Activated T-helper 9 cell treated with anti-CD3 and anti-CD28 coated beads, Interleukin-2, amount 50 U/mL, for 16 hours (primary cell): ENCODE results near the gene COL6A2.
"Not testable (repeated sequence)": the region's sequence is repeated elsewhere in the genome, so short reads cannot be mapped to it uniquely, and the experiment has no call there.

ENCODE experiments used
- DNase-seq: peaks from one replicate; pipeline ENCODE4 v3.0.0-alpha.2; 2020; ENCODE audit warnings: low read depth

Gene COL6A2

DNA sequence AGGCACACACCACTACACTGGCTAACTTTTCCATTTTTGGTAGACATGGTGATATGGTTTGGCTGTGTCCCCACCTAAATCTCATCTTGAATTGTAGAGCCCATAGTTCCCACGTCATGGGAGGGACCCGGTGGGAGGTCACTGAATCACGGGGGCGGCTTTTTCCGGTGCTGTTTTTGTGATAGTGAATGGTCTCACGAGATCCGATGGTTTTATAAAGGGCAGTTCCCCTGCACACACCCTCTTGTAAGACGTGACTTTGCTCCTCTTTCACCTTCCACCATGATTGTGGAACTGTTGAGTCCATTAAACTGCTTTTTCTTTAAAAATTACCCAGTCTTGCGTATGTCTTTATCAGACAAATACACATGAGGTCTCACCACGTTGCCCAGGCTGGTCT lies 58.8 kb downstream of the COL6A2 start:
- no peak for DNase-seq

DNA sequence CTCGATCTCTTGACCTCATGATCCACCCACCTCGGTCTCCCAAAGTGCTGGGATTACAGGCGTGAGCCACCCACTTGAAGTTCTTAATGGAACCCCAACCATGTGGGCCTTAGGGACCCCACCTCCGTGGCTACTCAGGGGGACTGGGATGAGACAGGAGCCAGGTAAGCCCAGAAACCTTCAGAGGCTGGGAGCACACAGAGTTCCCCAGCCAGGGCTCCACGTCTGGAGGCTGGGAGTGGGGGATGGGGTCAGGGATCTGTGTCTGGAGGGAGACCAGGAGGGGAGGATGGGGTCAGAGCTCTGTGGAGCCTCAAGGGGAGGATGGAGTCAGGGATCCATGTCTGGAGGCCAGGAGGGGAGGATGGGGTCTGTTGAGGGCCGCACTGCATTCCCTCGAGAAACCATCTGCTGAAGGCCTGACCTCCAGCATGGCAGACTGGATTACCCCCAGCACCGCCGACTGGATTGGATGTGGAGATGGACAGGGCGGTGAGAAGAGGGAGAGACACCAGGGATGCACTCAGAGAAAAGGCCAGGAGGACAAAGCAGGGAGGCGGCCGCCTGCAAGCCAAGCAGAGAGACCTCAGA lies 59.6 kb downstream of the COL6A2 start:
- no peak for DNase-seq

DNA sequence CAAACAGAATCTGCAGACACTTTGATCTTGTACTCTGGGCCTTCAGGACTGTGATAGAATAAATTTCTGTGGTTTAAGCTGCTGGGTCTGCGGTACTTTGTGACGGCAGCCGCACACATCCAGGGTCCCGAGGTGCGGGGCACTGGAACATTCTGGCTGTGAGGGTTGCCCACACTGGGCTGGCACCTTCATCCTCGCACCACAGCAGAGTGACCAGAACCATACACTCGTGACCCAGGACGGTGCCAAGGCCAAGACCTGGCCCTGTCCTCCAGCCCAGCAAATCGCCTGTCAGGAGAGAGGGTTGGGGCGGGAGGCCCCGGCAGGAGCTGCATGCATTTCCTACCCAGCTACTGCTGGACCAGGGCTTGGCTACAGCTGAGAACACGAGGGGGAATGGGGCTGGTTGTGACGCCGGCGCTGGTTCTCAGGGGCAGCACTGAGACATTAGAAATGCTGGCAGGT lies 60.1 kb downstream of the COL6A2 start:
- no peak for DNase-seq

DNA sequence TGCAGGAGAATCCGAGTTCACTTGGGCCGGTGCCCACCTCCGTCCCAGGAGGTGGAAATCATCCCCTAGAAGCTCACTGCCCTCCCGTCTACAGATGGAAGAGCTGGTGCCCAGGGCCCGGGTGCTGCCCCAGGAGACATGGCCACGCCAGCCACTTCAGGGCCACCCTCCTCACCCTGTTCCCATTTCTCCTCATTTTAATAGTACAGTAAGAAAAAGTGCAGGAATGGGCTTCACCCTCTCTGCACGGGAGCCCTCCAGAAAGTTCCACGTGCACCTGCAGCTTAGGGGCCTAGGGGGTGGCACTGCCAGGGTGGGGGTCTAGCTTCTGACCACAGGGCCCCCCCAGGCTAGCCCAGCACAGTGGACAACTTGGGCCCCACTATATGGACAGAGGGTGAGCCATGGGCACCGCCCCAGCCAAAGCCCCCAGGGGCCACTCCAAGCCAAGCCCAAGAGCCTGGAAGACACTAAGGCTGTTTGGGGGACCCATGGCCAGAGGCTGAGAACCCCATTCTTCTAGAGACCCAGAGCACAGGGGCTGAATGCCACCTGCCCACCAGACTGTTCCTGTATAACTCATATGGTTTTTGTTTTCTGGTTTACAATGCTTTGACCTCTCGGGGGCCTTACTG lies 60.9 kb downstream of the COL6A2 start:
- no peak for DNase-seq

DNA sequence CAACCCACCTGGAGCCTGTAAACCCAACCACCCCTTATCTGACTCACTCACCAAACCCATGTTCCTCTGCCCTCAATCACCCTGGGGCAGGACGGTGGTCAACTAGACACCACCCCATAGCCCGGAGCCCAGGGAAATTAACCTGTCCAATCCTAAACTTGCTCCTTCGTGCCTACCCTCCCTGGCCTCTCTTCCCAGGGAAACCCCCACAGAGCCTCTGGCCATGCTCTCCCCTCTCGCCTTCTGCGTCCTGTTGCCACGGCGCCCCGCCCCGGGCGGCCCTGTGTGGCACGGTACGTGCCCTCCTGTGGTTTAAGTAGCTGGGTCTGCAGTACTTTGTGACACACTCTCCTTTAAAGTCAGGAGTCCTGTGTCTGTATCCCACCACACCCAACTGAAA lies 61.5 kb downstream of the COL6A2 start:
- DNase-seq = no peak

DNA sequence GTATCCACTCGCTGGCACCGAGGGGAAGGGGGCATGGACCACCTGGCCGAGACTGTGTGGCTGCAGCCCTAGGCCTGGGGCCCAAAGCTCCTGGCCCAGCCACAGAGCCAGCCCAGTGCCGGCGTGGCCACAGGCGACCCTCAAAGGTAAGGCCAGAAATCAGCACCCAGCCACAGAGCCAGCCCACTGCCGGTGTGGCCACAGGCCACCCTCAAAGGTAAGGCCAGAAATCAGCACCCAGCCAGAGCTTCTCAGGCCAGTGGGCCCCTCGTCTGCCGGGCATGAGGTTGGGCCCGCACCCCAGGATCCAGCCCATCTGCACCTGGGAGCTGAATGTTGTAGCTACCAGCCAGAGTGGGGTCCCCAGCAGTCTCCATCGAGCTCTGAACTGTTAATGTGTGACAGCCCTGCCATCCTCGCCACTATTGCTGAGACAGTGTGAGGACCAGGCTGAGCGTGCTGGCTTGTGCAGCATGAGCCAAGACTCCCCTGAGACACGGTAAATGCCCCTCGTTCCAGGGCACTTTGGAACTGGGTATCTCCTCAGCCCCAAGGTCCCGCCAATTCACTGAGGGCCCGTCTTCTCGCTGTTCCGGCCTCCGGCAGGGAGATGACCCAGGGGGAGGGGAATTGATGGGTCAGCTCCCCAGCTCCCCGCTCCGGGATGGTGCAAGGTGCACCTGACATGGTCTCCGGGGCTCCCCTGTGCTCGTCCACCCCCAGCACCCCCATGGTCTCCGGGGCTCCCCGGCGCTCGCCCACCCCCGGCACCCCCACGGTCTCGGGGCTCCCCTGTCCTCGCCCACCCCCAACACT lies 62.1 kb downstream of the COL6A2 start:
- DNase-seq = no peak

DNA sequence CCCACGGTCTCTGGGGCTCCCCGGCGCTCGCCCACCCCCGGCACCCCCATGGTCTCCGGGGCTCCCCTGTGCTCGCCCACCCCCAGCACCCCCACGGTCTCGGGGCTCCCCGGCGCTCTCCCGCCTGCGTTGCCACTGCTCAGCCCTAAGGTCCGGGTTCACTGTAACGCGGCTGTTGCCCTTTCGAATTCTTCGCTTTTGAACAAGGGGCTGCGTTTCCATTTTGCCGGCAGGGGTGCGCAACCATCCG lies 62.7 kb downstream of the COL6A2 start:
- no peak for DNase-seq

DNA sequence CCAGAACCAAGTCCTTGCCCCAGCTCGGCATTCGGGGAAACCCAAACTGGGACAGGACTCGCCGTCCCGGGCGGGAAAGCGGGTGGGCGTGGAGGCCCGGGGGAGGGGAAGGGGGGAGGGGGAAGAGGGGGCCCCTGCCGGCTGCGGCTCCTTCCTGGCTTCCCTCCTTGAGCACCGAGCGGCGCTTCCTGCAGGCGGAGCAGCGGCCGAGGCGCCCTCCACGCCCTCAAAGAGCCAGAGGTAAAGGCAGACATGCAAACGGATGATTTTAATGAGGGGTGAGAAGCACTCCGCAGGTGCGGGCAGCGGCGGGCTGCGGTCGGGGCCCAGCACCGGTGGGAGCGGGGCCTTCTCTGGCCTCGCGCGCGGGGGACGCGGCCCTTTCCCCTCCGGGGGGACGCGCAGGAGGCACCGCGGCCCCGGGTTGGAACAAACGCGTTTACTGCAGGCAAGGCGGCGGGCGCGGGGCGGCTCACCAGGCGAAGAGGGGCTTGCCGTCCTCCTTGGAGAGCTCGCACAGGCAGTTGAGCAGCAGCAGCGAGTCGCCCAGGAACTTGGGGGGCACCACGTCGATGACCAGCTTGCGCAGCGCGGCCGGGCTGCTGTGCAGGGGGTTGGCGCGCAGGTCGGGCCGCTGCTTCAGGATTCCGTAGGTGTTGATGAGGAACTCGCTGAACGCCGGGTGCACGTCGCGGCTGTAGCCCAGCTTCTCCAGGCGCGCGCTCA lies 63.2 kb downstream of the COL6A2 start:
- no peak for DNase-seq

DNA sequence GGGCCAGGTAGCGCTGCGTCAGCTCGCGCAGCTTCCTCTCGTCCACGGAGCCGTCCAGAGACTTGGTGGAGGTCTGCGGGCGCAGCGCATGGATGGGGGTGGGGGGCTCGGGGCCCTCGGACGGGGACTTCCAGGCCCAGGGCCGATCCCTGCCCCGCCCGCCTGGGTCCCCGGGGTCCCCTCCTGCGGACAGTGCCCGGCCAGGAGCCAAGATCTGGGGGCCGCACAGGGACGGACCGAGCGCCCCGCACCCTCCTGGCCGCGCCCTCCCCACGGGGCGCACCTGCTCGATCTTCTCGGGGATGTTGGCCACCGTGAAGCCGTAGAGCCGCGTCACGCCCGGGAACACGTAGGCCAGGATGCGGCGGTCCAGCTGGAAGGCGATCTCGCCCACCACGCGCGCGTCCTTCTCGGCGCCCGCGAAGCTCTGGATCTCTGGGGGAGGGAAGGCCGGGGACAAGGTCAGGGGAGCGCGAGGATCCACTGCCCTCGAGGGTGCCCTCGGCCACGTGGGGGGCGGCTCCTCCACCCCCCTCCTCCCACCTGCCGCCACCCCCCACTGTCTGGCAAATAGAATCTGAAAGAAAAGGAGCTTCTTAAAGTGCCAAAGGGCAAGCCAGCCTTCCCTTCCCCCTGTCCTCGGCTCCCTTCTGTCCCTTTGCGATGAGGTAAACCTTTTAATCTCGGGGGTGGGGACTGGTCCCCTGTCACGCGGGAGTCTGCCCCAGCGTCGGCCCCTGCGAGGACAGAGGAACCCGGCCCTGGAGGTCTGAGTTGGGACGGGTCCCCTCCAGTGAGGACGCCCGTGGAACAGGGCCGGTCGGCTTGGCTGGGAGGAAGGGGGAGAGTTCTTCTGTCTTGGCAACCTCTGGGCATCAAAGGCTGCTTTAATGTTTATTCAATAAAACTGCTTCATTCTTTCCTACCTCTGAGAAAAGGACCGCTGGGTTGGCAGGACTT lies 64.0 kb downstream of the COL6A2 start:
- DNase-seq = no peak

DNA sequence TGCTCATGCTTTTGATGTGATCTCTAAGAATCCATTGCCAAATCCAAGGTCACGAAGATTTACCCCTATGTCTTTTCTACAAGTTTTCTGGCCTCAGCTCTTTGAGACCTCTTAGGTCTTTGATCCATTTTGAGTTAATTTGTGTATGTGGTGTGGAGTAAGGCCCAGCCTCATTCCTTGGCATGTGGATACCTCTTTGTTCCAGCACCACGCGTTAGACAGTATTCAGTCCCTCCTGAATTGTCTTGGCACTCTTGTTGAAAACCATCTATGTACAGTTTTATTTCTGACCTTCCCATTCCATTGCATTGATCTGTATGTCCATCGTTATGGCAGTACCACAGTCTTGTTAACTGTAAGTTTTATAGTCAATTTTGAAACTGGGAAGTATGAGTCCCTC lies 65.5 kb downstream of the COL6A2 start:
- DNase-seq = no peak

DNA sequence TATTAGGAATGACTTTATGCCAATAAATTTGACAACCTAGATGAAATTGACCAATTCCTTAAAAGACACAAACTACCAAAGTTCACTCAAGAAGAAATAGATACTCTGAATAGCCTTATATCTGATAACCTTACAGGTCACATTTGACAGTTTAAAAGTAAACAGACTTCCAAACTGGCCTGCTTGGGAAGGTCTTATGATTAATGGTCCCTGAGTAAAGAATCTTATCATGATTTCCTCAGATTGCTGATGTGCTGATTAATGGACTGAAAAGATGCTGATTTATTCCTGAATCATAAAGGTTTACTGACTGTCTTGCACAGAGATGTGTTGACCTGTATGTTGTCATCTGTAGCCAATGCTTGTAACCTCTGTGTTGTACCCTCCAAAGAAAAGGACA lies 67.2 kb downstream of the COL6A2 start:
- DNase-seq = no peak

DNA sequence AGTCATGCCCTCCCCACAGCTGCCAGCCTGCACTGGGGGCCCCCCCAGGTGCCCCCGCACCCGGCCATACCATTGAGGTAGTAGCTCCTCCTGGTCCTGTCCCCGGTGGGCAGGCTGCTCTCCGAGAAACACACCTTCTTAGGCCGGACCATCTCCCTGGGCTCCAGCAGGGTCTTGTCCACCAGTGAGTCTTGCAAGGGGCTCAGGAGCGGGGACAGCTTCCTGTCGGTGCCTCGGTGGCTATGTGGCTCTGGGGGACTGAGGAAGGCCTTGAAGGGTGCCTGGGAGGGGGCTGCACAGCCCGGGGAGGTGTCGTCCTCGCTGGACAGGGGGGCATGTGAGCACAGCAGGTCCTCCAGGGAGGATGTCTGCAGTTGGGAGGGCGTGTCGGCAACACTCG lies 70.3 kb downstream of the COL6A2 start:
- no peak for DNase-seq

DNA sequence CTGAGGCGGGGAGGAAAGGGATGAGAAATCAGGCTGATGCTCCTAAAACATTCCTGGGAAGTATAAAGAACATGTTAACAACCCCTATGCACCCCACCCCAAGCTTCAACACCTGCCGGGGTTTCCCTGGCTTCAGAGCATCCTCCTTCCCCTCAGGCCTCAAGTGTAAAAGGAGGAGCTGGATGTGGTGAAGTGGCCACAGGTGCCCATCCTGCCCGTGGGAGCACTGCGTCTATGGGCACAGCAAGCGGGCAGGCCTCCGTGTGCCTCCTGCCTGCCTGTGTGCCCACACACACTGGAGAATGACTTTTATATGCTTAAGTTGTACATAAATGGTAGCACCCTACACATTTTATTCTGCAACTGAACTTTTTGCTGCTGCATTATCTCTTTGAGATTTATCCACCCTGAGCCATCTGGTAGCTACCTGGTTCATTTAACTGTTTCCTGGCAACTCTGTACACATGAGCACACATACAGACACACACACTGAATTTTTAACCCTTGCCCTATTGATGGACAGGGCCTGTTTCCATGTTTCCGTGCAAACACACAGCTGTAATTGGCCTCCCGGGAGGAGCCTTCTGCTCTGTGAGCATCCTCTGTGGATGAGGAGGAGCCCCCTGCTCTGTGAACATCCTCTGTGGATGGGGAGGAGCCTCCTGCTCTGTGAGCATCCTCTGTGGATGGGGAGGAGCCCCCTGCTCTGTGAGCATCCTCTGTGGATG lies 70.9 kb downstream of the COL6A2 start:
- no peak for DNase-seq

DNA sequence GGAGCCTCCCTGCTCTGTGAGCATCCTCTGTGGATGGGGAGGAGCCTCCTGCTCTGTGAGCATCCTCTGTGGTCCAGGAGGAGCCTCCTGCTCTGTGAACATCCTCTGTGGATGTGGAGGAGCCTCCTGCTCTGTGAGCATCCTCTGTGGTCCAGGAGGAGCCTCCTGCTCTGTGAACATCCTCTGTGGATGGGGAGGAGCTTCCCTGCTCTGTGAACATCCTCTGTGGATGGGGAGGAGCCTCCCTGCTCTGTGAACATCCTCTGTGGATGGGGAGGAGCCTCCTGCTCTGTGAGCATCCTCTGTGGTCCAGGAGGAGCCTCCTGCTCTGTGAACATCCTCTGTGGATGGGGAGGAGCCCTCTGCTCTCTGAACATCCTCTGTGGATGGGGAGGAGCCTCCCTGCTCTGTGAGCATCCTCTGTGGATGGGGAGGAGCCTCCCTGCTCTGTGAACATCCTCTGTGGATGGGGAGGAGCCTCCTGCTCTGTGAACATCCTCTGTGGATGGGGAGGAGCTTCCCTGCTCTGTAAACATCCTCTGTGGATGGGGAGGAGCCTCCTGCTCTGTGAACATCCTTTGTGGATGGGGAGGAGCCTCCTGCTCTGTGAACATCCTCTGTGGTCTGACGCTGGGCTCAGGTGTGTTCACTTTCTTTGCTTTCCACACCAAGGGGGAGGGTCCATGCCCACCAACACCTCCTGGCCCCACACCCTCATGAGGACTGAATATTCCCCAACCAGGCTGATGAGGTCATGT lies 72.7 kb downstream of the COL6A2 start:
- DNase-seq = not testable (repeated sequence)

DNA sequence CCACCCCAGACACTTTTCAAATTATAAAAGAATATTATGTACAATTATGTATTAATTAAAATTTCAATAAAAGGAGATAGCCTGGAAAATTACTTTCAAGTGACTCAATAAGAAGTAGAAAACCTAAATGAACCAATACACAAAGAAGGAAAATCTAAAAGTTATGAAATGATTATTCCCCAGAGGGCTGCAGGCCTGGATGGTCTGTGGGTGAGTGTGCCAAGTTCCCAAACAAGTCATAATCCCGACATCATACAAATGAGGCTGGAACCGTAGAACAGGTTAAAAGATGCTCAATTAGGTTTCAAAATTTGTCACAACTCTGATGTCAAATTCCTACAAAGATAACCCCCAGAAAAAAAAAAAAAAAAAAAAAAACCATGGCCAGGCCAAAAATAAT lies 73.7 kb downstream of the COL6A2 start:
- DNase-seq = no peak

DNA sequence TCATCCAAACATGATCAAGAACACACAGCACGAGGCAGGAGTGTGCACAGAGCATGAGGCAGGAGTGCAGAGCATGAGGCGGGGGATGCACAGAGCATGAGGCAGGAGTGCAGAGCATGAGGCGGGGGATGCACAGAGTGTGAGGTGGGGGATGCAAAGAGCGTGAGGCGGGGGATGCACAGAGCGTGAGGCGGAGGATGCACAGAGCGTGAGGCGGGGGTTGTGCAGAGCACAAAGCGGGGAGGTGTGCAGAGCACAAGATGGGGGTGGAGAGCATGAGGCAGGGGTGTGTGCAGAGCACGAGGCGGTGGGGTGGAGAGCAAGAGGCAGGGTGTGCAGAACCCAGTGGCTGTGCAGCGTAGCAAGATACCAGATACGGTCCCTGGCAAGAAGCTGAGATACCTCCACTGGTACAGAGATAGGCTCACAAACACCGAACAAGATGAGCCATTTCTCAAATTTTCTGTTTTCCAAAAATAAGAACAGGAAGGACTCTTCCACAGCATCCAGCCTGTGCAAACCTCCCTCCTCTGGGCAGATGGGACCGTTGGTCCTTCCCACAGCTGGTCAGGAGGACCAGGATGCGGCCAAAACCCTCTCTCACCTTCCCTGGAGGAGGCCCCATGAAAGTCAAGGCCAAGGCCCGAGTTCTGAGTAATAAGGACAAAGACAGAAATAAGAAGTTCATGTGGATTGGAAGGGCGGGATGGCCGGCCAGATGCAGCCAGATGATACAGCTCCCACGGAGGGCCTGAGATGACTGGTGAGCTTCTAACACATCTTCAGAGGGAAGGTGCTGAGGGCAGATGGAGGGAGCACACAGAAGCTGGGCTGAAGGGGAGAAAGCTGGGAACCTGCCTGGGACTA lies 74.3 kb downstream of the COL6A2 start:
- no peak for DNase-seq

DNA sequence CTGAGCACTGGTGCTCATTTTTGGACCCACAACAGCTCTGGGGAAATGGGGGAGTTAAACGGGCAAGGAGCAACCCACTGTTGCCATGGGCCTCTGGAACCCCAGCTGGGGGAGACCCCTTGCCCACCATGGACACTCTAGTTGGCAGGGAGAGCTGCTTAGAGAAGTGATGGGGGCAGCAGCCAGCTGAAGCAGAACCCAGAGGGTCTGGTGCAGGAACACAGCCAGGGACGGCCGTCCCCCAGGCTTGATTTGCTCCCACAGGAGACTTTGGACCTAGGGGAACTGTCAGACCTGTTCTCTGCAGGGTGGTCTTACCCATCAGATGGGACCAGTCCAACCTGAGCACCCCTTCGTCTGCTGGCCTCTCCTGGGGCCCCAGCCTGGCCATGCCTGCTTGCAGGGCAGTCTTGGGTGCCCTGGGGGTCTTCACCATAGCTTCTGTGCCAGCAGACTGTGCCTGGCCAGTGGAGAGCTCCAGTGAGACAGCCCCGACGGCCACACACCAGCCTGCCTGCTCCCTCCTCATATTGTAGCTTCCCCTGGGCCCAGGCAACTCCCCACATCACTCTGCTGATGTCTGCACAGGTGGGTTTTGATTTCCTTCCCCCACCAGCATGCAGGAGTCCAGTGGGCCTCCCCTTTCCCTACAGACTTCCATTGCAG lies 75.1 kb downstream of the COL6A2 start:
- no peak for DNase-seq

DNA sequence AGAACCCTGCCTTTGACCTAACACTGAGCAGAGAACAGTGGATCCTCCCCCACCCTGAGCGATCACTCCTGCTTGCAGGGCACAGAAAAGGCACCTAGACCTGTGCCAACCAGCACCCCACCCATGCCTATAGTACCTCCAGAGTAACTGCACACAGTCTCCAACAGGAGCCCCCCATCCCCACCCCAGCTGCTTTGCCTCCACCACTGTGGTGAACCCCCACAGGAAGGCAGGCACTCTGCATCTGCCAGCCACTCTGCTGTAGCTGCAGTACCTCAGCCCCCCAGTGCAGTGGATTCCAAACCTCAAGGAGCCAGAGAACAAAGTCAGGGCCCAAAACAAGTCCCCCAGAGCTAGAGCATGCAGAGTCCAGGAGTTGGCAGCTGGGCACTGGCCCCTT lies 75.7 kb downstream of the COL6A2 start:
- no peak for DNase-seq
